ENCODE measurements around the gene EFNA5. TPM values are rescaled to one million over a fixed set of nuclear protein-coding genes. Genes with fewer than 3 reads are reported as not detected.

The EFNA5 gene
- total and polyA plus RNA-seq, 2 of the 13 experiments (the other 11 are each of a cell fraction or from before 2014, with no cell fraction given): not detected

GRCh38 chr5:107564931-107565372 lies 105.8 kb downstream of the EFNA5 start (continued):
- no peak for TF ChIP-seq ZNF687 (CRISPR knock-in tag; IDR thresholded peaks at IDR 0.05)

- H3K4me1 ChIP-seq (ENCODE audit: insufficient read depth, low read length): no peaks in the 10 kb centered on the region
- no TSS peak for BruUV-seq (replicated peaks)
- no peak for FAIRE-seq
- no peaks in the 10 kb centered on the region for H3K27me3 ChIP-seq (ENCODE audit: control insufficient read depth in 1 of 2, insufficient read depth in 2 of 2, low read length in 2 of 2)
- no peaks in the 10 kb centered on the region for H4K20me1 ChIP-seq (ENCODE audit: insufficient read depth, low read length)
- DNase-seq (ENCODE audit: low spot score): no peak
- no peak for ATAC-seq
- no peak overlapping the region for H2AFZ ChIP-seq (ENCODE audit: low read length)
- no peak overlapping the region for H3K9ac ChIP-seq (ENCODE audit: insufficient read depth, low read depth, low read length)
- WGBS (ENCODE audit: low lambda C conversion rate): 60% methylated on average over 3 of the region's 3 CpGs
- no peak overlapping the region for H3K4me3 ChIP-seq (replicated peaks in 1 of 3; ENCODE audit: insufficient read depth in 1 of 3, low read depth in 2 of 3, low read length in 3 of 3)
- in situ Hi-C loops (cut with HindIII; ENCODE audit: extremely low pct_ligation_motif_present, low pct_unique_long_range_greater_than_20kb): no loop called here
- ChIA-PET CTCF (ENCODE audit: low intra/inter-chr PET ratio, low total read pairs) (no interaction called here), POLR2A (no interaction called here)
- no peaks in the 10 kb centered on the region for H3K79me2 ChIP-seq (ENCODE audit: insufficient read depth, low read length)
- no peak overlapping the region for H3K4me2 ChIP-seq (ENCODE audit: low read depth, low read length)
- H3K27ac ChIP-seq (ENCODE audit: extremely low read length, insufficient read depth, low read length): no peak overlapping the region
- intact Hi-C loops (cut with micrococcal nuclease; ENCODE audit: unreplicated experiment): no loop called here
- H3K36me3 ChIP-seq (replicated peaks in 1 of 2; ENCODE audit: control insufficient read depth in 1 of 2, insufficient read depth in 2 of 2, low read length in 2 of 2): no peaks in the 10 kb centered on the region
- no peaks in the 10 kb centered on the region for H3K9me3 ChIP-seq (ENCODE audit: low read length)
- TF ChIP-seq DMAP1 (CRISPR knock-in tag; IDR thresholded peaks at IDR 0.05) (no peak), ZNF775 (CRISPR knock-in tag; IDR thresholded peaks at IDR 0.05; ENCODE audit: borderline replicate concordance) (no peak), THAP7 (CRISPR knock-in tag; IDR thresholded peaks at IDR 0.05) (no peak), ZNF446 (CRISPR knock-in tag; IDR thresholded peaks at IDR 0.05) (no peak), MED13 (CRISPR knock-in tag; IDR thresholded peaks at IDR 0.05) (no peak), BCL6 (CRISPR knock-in tag; IDR thresholded peaks at IDR 0.05) (no peak), MAFK (conservative IDR thresholded peaks at IDR 0.05 in 1 of 2, IDR thresholded peaks at IDR 0.05 in 1 of 2; ENCODE audit: low read length in 2 of 2) (no peak), TBX3 (IDR thresholded peaks at IDR 0.05; ENCODE audit: borderline replicate concordance) (no peak)
- TF ChIP-seq, protein P1, sequence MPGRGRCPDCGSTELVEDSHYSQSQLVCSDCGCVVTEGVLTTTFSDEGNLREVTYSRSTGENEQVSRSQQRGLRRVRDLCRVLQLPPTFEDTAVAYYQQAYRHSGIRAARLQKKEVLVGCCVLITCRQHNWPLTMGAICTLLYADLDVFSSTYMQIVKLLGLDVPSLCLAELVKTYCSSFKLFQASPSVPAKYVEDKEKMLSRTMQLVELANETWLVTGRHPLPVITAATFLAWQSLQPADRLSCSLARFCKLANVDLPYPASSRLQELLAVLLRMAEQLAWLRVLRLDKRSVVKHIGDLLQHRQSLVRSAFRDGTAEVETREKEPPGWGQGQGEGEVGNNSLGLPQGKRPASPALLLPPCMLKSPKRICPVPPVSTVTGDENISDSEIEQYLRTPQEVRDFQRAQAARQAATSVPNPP (CRISPR knock-in tag; IDR thresholded peaks at IDR 0.05): no peak
These were observed 106.7 kb downstream of the EFNA5 start for GRCh38 chr5:107563959-107564544.

Data from HepG2 (cell line).